ENCODE data around the gene SLC38A4.

- no peak for TF ChIP-seq EZH2 (IDR thresholded peaks at IDR 0.05; ENCODE audit: insufficient read depth, poor library complexity, severe bottlenecking)
- no peak for TF ChIP-seq EZH2phosphoT487 (IDR thresholded peaks at IDR 0.05; ENCODE audit: insufficient read depth, low read depth)
Measured at GRCh38 chr12:46843811-46844210, 18.0 kb upstream of the SLC38A4 start.

Data from GM23248 (cell line).